ENCODE results near the gene MAGI2. TPM values are rescaled to one million over a fixed set of nuclear protein-coding genes. Genes with fewer than 3 reads are reported as not detected.

The MAGI2 gene

GRCh38 chr7:77971726-77972125 is 1481.7 kb downstream of the MAGI2 start:
- Histone ChIP-seq H2BK120ac (ENCODE audit: low read depth, low read length) (no peak overlapping the region), H3K4me2 (ENCODE audit: insufficient read depth, low read length, poor library complexity, severe bottlenecking) (no peak overlapping the region), H4K8ac (ENCODE audit: low read depth, low read length) (no peak overlapping the region), H3K4me3 (ENCODE audit: low read length in 2 of 2) (no peak overlapping the region), H3K36me3 (replicated peaks in 1 of 2; ENCODE audit: control insufficient read depth in 2 of 2, insufficient read depth in 2 of 2, low read length in 2 of 2) (no peaks in the 10 kb centered on the region), H2BK5ac (ENCODE audit: low read length) (no peak overlapping the region), H3K79me1 (ENCODE audit: low read depth, low read length) (no peaks in the 10 kb centered on the region), H2BK12ac (ENCODE audit: low read length) (no peak overlapping the region), H3K9ac (ENCODE audit: low read depth, low read length, poor library complexity) (no peak overlapping the region), H3K4ac (ENCODE audit: low read length) (no peak overlapping the region), H2AK5ac (ENCODE audit: low read depth, low read length) (no peak overlapping the region), H3K4me1 (ENCODE audit: control insufficient read depth in 2 of 2, insufficient read depth in 1 of 2, low read depth in 1 of 2, low read length in 2 of 2) (no peaks in the 10 kb centered on the region), H3K18ac (ENCODE audit: low read length) (no peak overlapping the region), H3K23ac (ENCODE audit: low read depth, low read length, poor library complexity) (no peak overlapping the region), H3K27ac (replicated peaks; ENCODE audit: low read length) (no peak overlapping the region), H2AFZ (ENCODE audit: low read length) (no peak overlapping the region), H3K27me3 (ENCODE audit: control insufficient read depth in 3 of 3, insufficient read depth in 3 of 3, low read depth in 1 of 3, low read length in 3 of 3) (no peaks in the 10 kb centered on the region), H4K91ac (ENCODE audit: low read depth, low read length, poor library complexity) (no peak overlapping the region), H3K9me3 (replicated peaks in 1 of 2; ENCODE audit: control insufficient read depth in 2 of 2, insufficient read depth in 1 of 2, low read depth in 1 of 2, low read length in 2 of 2) (no peaks in the 10 kb centered on the region), H2BK15ac (ENCODE audit: low read length) (no peak overlapping the region), H3K14ac (ENCODE audit: low read length) (no peak overlapping the region)
- DNase-seq (ENCODE audit: low spot score), result no peak

- H3K4me2 ChIP-seq (ENCODE audit: insufficient read depth, low read length, poor library complexity, severe bottlenecking), result no peak overlapping the region
- no peaks in the 10 kb centered on the region for H3K9me3 ChIP-seq (replicated peaks in 1 of 2; ENCODE audit: control insufficient read depth in 2 of 2, insufficient read depth in 1 of 2, low read depth in 1 of 2, low read length in 2 of 2)
- no peaks in the 10 kb centered on the region for H3K4me1 ChIP-seq (ENCODE audit: control insufficient read depth in 2 of 2, insufficient read depth in 1 of 2, low read depth in 1 of 2, low read length in 2 of 2)
- H2AFZ ChIP-seq (ENCODE audit: low read length), result no peak overlapping the region
- H4K8ac ChIP-seq (ENCODE audit: low read depth, low read length), result no peak overlapping the region
- H3K18ac ChIP-seq (ENCODE audit: low read length), result no peak overlapping the region
- H3K27ac ChIP-seq (replicated peaks; ENCODE audit: low read length), result no peak overlapping the region
- no peak overlapping the region for H2BK12ac ChIP-seq (ENCODE audit: low read length)
- no peaks in the 10 kb centered on the region for H3K27me3 ChIP-seq (ENCODE audit: control insufficient read depth in 3 of 3, insufficient read depth in 3 of 3, low read depth in 1 of 3, low read length in 3 of 3)
- H3K36me3 ChIP-seq (replicated peaks in 1 of 2; ENCODE audit: control insufficient read depth in 2 of 2, insufficient read depth in 2 of 2, low read length in 2 of 2), result no peaks in the 10 kb centered on the region
- H4K91ac ChIP-seq (ENCODE audit: low read depth, low read length, poor library complexity), result no peak overlapping the region
- H3K23ac ChIP-seq (ENCODE audit: low read depth, low read length, poor library complexity), result no peak overlapping the region
- DNase-seq (ENCODE audit: low spot score), result no peak
- H3K79me1 ChIP-seq (ENCODE audit: low read depth, low read length), result no peaks in the 10 kb centered on the region
- H3K4me3 ChIP-seq (ENCODE audit: low read length in 2 of 2), result no peak overlapping the region
- H2BK5ac ChIP-seq (ENCODE audit: low read length), result no peak overlapping the region
- H3K14ac ChIP-seq (ENCODE audit: low read length), result no peak overlapping the region
- no peak overlapping the region for H3K4ac ChIP-seq (ENCODE audit: low read length)
- H3K9ac ChIP-seq (ENCODE audit: low read depth, low read length, poor library complexity), result no peak overlapping the region
- no peak overlapping the region for H2BK120ac ChIP-seq (ENCODE audit: low read depth, low read length)
- no peak overlapping the region for H2AK5ac ChIP-seq (ENCODE audit: low read depth, low read length)
- H2BK15ac ChIP-seq (ENCODE audit: low read length), result no peak overlapping the region
These were observed 1486.0 kb downstream of the MAGI2 start for GRCh38 chr7:77967429-77967828.

Small RNA genes lying within 50 kb of the gene (small RNA-seq; reads per million reads assigned to genes)
- not detected for gene RNU6-337P (ENCODE audit: insufficient read depth)
- not detected for gene RNU6-530P (ENCODE audit: insufficient read depth)

All from neuronal stem cell (in vitro differentiated cells).